Body of pancreas (tissue), 4 donors: Measurements from ENCODE around the gene WDR7. TPM values are rescaled to one million over a fixed set of nuclear protein-coding genes. Genes with fewer than 3 reads are reported as not detected.
A peak's percentile ranks its signal among the peaks of the same experiment; 100 is the strongest.

Source experiments
- ATAC-seq: fragments of 150-250 bp; one replicate; pipeline ENCODE4 v1.9.1; 2016
- DNase-seq, 4 donors: peaks; one replicate each; pipeline ENCODE4 v3.0.0-alpha.2; 2019
- H3K27ac ChIP-seq, 4 donors: fragments of 200-600 bp; sonication (generic); 1 replicate in 3 of 4; 2 replicates in 1 of 4; pipeline versions ENCODE4 v1.5.1 to v1.6.1; 2016 to 2019; ENCODE audit warnings: mild to moderate bottlenecking in 1 of 4, mixed read lengths in 1 of 4, moderate library complexity in 1 of 4
- H3K27me3 ChIP-seq, 2 donors: fragments of 200-600 bp; sonication (generic); one replicate each; pipeline ENCODE4 v1.6.0; 2016; ENCODE audit warnings: mild to moderate bottlenecking in 1 of 2
- H3K36me3 ChIP-seq, 2 donors: fragments of 200-600 bp; sonication (generic); replicated peaks in 1 of 2; 2 replicates each; pipeline ENCODE4 v1.5.1; 2016; ENCODE audit warnings: low read depth in 2 of 2; ENCODE audit not compliant: insufficient read depth in 1 of 2
- H3K4me1 ChIP-seq: fragments of 200-600 bp; sonication (generic); one replicate; pipeline ENCODE4 v1.6.0; 2016
- H3K4me3 ChIP-seq, 2 donors: fragments of 200-600 bp; sonication (generic); 1 replicate in 1 of 2; 2 replicates in 1 of 2; pipeline ENCODE4 v1.5.1; 2016 to 2019
- H3K9me3 ChIP-seq, 3 donors: fragments of 200-600 bp; sonication (generic); 1 replicate in 2 of 3; 2 replicates in 1 of 3; pipeline ENCODE4 v1.5.1; 2016
- POLR2A ChIP-seq, 3 donors: fragments of 450-650 bp; IDR thresholded peaks; one replicate each; pipeline ENCODE4 v1.6.1; 2016; ENCODE audit warnings: antibody characterized with exemption in 3 of 3, mild to moderate bottlenecking in 2 of 3
- WGBS, 2 donors: methylation state at CpG; one replicate each; pipeline ENCODE4 v1.1.5; 2017; 5-methylcytosine and 5-hydroxymethylcytosine counted together
- intact Hi-C: fragments of 100-400 bp; cut with DNase I; formaldehyde crosslinking; loops from one replicate; pipeline ENCODE4 v1.15.1; 2023
- total RNA-seq, 2 donors: library from RNA; depleted of rRNA; stranded (reverse); fragments of >200 nt; gene quantifications; one replicate each; pipeline ENCODE4 v1.1.0, GENCODE V29; 2016
- TF ChIP-seq, protein P1 (sequence below), 7 experiments: fragments of 450-650 bp in 4 of 7; fragments of 200-600 bp in 3 of 7; sonication (generic) in 3 of 7; IDR thresholded peaks; one replicate each; pipeline ENCODE4 v1.5.1; 2016 to 2019; ENCODE audit warnings: antibody characterized with exemption in 7 of 7

WDR7 gene
- total RNA-seq, 2 donors from 2014 or later, result 16.3 to 21.4 TPM

DNA sequence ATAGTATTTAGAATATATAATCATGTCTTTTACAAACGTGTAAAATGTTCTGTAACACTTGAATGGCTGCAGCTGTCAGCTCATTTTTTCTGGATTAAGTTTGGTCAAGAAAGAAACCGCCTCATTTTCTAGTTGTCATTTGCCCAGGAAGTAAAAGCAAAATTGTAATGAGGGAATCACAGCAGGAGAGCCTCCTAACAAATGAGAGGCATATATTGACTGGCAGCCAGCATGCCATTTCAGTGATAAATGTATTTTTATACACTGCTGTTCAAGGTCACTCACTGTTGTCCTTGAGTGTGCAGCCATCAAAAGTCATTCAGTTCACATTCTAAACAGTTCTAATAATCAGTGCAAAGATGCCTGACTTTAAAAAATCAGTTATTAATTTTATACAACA, 351.5 kb downstream of the WDR7 start:
- H3K27me3 ChIP-seq, result no peaks in the 10 kb centered on the region
- H3K9me3 ChIP-seq, result no peaks in the 10 kb centered on the region
- TF ChIP-seq, protein P1, sequence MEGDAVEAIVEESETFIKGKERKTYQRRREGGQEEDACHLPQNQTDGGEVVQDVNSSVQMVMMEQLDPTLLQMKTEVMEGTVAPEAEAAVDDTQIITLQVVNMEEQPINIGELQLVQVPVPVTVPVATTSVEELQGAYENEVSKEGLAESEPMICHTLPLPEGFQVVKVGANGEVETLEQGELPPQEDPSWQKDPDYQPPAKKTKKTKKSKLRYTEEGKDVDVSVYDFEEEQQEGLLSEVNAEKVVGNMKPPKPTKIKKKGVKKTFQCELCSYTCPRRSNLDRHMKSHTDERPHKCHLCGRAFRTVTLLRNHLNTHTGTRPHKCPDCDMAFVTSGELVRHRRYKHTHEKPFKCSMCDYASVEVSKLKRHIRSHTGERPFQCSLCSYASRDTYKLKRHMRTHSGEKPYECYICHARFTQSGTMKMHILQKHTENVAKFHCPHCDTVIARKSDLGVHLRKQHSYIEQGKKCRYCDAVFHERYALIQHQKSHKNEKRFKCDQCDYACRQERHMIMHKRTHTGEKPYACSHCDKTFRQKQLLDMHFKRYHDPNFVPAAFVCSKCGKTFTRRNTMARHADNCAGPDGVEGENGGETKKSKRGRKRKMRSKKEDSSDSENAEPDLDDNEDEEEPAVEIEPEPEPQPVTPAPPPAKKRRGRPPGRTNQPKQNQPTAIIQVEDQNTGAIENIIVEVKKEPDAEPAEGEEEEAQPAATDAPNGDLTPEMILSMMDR (IDR thresholded peaks at IDR 0.05), result no peak
- no peak for TF ChIP-seq POLR2A (IDR thresholded peaks at IDR 0.05)
- no peak for ATAC-seq
- peaks cover 20% of the 10 kb centered on the region for H3K4me1 ChIP-seq
- peak in 1 of 4 donors; percentile 10 for DNase-seq
- no peak overlapping the region for H3K4me3 ChIP-seq
- H3K27ac ChIP-seq, result peak overlapping the region in 3 of 4 donors; percentile 15 to 72 (median 17)
- WGBS, 2 donors, result 33 to 36% methylated on average over 2 of the region's 2 CpGs
- H3K36me3 ChIP-seq, result no peaks in the 10 kb centered on the region
- intact Hi-C loops, result no loop called here

GRCh38 chr18:57003342-57003741, 352.2 kb downstream of the WDR7 start:
- H3K27ac ChIP-seq, result peak overlapping the region in 1 of 4 donors; percentile 72
- H3K4me1 ChIP-seq, result peaks cover 20% of the 10 kb centered on the region
- H3K9me3 ChIP-seq, result no peaks in the 10 kb centered on the region
- intact Hi-C loops, result no loop called here
- ATAC-seq (no peak), DNase-seq (no peak)
- 20 to 37% methylated on average over 2 of the region's 2 CpGs for WGBS, 2 donors
- no peaks in the 10 kb centered on the region for H3K36me3 ChIP-seq
- H3K27me3 ChIP-seq, result no peaks in the 10 kb centered on the region
- H3K4me3 ChIP-seq, result no peak overlapping the region
- TF ChIP-seq POLR2A (IDR thresholded peaks at IDR 0.05), result no peak
- TF ChIP-seq, protein P1 (IDR thresholded peaks at IDR 0.05), result no peak

GRCh38 chr18:57004366-57005121, 353.4 kb downstream of the WDR7 start:
- ATAC-seq (peak; percentile 70), DNase-seq (no peak)
- H3K27me3 ChIP-seq, result no peaks in the 10 kb centered on the region

GRCh38 chr18:57008001-57008686, 357.0 kb downstream of the WDR7 start:
- Histone ChIP-seq H3K9me3 (no peaks in the 10 kb centered on the region), H3K27ac (no peak overlapping the region), H3K27me3 (no peaks in the 10 kb centered on the region), H3K36me3 (no peaks in the 10 kb centered on the region), H3K4me1 (peaks cover 8% of the 10 kb centered on the region), H3K4me3 (no peak overlapping the region)
- intact Hi-C loops, result no loop called here
- WGBS, 2 donors, result 85 to 91% methylated on average over 11 of the region's 11 CpGs
- DNase-seq (no peak), ATAC-seq (no peak)
- TF ChIP-seq, protein P1 (IDR thresholded peaks at IDR 0.05), result no peak
- no peak for TF ChIP-seq POLR2A (IDR thresholded peaks at IDR 0.05)

More at GRCh38 chr18:57004366-57005121, 353.4 kb downstream of the WDR7 start:
- no peaks in the 10 kb centered on the region for H3K9me3 ChIP-seq
- H3K4me3 ChIP-seq, result no peak overlapping the region
- H3K27ac ChIP-seq, result peak overlapping the region in 3 of 4 donors; percentile 33 to 72 (median 42)
- TF ChIP-seq, protein P1 (IDR thresholded peaks at IDR 0.05), result no peak
- TF ChIP-seq POLR2A (IDR thresholded peaks at IDR 0.05), result no peak
- WGBS, 2 donors, result 61 to 65% methylated on average over 5 of the region's 5 CpGs
- peaks cover 20% of the 10 kb centered on the region for H3K4me1 ChIP-seq
- no peaks in the 10 kb centered on the region for H3K36me3 ChIP-seq
- intact Hi-C loops, result no loop called here
